ENCODE results near the gene PFDN2. TPM values are rescaled to one million over a fixed set of nuclear protein-coding genes. Genes with fewer than 3 reads are reported as not detected.

The PFDN2 gene
- total RNA-seq, 4 donors from 2014 or later = 23.8 to 58.2 (median 30.3) TPM

DNA sequence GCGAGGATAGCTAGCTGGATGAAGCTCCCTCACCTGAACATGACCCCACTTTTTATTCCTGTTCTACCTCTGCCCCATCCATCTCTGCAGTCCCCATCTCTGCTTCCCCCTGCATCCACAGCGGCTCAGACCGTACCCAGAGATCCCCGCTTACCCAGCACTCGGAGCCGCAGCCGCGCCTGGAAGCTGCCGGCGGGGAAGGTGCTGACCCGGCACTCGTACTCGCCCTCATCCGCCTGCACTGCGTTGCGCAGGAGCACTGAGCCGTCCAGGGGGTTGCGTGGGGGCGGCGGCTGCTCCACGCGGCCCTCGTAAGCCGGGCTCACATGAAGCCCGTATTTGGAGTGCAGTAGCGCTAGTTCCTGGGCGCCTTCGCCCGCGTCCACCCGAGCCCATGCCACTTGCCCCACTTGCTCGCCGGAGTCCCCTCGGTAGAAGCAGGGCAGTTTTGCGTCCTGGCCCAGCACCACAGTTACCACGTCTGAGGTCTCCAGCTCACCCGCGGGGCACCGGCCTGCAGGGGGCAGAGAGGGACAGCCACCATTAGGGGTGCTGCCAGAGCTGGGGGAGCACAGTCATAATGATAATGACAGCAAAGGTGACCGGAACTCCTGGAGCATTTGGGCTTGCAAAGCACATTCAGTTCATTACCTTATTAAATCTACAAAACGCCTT is 38.3 kb downstream of the PFDN2 start:
- Histone ChIP-seq H3K4me3 (replicated peaks in 1 of 3) (no peak overlapping the region), H3K27me3 (no peaks in the 10 kb centered on the region), H3K9me3 (no peaks in the 10 kb centered on the region), H3K36me3 (no peaks in the 10 kb centered on the region), H3K4me1 (peaks cover 0 to 11% of the 10 kb centered on the region in 2 donors), H3K27ac (no peak overlapping the region)
- WGBS, 2 donors = 58% methylated on average over 38 to 41 of the region's 41 CpGs
- DNase-seq = no peak
- intact Hi-C loops (cut with DNase I) = no loop called here
- no peak for TF ChIP-seq POLR2A (IDR thresholded peaks at IDR 0.05)

DNA sequence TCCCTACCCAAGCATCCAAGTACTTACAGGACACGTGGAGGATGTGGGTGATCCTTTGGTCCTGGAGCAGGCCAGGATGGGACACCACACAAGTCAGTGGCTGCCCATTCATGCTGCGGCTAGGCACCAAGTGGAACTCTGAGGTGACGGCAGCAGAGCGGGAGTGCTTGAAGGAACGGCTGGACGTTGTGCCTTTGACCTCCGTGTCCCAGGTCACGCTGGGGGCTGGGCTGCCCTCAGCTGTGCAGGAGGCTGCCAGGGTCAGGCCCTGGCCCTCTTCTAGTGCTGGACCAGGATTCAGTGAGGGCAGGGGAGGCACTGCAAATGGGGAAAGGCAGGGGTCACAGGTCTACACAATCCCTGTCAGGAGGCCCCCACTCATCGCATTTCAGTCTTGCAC is 40.4 kb downstream of the PFDN2 start:
- no peak for TF ChIP-seq POLR2A (IDR thresholded peaks at IDR 0.05)
- TF ChIP-seq, protein P1, sequence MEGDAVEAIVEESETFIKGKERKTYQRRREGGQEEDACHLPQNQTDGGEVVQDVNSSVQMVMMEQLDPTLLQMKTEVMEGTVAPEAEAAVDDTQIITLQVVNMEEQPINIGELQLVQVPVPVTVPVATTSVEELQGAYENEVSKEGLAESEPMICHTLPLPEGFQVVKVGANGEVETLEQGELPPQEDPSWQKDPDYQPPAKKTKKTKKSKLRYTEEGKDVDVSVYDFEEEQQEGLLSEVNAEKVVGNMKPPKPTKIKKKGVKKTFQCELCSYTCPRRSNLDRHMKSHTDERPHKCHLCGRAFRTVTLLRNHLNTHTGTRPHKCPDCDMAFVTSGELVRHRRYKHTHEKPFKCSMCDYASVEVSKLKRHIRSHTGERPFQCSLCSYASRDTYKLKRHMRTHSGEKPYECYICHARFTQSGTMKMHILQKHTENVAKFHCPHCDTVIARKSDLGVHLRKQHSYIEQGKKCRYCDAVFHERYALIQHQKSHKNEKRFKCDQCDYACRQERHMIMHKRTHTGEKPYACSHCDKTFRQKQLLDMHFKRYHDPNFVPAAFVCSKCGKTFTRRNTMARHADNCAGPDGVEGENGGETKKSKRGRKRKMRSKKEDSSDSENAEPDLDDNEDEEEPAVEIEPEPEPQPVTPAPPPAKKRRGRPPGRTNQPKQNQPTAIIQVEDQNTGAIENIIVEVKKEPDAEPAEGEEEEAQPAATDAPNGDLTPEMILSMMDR (IDR thresholded peaks at IDR 0.05) = no peak
- WGBS, 2 donors = 87 to 88% methylated on average over 3 to 9 of the region's 9 CpGs
- intact Hi-C loops (cut with DNase I) = no loop called here
- Histone ChIP-seq H3K4me3 (replicated peaks in 1 of 3) (no peak overlapping the region), H3K27ac (no peak overlapping the region), H3K36me3 (no peaks in the 10 kb centered on the region), H3K4me1 (no peaks in the 10 kb centered on the region), H3K27me3 (no peaks in the 10 kb centered on the region), H3K9me3 (no peaks in the 10 kb centered on the region)
- DNase-seq = no peak

DNA sequence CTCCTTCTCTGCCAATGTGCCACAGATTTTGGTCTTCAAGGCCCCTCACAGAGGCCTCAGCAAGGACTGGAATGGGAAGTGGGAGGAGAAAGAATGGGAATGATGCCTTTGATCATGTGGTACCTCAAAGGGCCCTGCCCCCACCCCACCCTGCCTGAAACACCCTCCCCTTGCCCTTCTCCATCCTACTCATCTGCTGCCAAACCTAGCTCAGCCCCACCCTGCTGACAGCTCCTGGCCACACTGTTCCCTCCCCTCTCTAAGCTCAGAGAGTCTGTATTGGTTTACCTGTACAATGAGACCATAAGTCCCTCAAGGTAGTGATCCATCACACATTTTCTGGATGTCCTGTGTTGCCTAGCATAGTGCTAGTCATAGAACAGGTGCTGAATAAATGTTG is 41.4 kb downstream of the PFDN2 start:
- no peaks in the 10 kb centered on the region for H3K4me1 ChIP-seq
- H3K4me3 ChIP-seq (replicated peaks in 1 of 3) = no peak overlapping the region
- intact Hi-C loops (cut with DNase I) = no loop called here
- H3K27ac ChIP-seq = no peak overlapping the region
- H3K36me3 ChIP-seq = no peaks in the 10 kb centered on the region
- TF ChIP-seq POLR2A (IDR thresholded peaks at IDR 0.05) = no peak
- TF ChIP-seq, protein P1 (IDR thresholded peaks at IDR 0.05) = no peak
- no peaks in the 10 kb centered on the region for H3K27me3 ChIP-seq
- H3K9me3 ChIP-seq = no peaks in the 10 kb centered on the region
- DNase-seq = no peak

DNA sequence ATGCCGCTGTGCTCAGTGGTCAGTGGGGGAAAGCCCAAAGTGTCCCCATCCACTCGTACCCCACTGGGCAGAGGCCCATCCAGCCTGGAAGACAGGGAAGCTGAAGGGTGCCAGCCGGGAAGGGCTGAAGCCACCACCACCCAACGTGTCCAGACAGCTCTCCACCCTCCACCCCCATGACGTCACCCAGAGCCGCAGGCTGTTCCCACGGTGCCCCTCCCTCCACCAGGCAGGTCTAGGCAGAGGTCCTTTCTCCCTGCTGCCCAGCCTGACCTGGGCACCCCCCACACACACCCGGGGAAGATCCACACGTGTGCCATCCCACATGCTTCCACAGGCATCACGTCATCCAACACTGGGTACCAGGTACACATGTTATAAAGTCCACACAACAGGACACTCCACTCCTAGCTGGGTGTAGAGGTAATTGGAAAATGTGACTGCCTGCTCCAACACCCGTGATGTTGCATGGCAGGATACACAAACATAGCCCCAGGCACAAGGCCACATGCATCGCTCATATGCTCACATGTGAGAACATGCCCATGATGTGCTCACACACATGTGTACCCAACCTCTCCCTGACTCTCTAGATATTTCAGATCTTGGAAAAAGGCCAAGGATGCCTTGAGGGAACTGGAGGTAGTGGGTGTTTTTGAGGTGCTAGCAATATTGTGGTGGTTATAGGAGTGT is 43.0 kb downstream of the PFDN2 start:
- H3K9me3 ChIP-seq = no peaks in the 10 kb centered on the region
- no peak overlapping the region for H3K4me3 ChIP-seq (replicated peaks in 1 of 3)
- WGBS, 2 donors = 82 to 91% methylated on average over 6 to 11 of the region's 12 CpGs
- TF ChIP-seq, protein P1 (IDR thresholded peaks at IDR 0.05) = no peak
- no peak for TF ChIP-seq POLR2A (IDR thresholded peaks at IDR 0.05)
- intact Hi-C loops (cut with DNase I) = no loop called here
- no peak overlapping the region for H3K27ac ChIP-seq
- DNase-seq = no peak
- H3K27me3 ChIP-seq = no peaks in the 10 kb centered on the region
- no peaks in the 10 kb centered on the region for H3K36me3 ChIP-seq
- H3K4me1 ChIP-seq = no peaks in the 10 kb centered on the region

DNA sequence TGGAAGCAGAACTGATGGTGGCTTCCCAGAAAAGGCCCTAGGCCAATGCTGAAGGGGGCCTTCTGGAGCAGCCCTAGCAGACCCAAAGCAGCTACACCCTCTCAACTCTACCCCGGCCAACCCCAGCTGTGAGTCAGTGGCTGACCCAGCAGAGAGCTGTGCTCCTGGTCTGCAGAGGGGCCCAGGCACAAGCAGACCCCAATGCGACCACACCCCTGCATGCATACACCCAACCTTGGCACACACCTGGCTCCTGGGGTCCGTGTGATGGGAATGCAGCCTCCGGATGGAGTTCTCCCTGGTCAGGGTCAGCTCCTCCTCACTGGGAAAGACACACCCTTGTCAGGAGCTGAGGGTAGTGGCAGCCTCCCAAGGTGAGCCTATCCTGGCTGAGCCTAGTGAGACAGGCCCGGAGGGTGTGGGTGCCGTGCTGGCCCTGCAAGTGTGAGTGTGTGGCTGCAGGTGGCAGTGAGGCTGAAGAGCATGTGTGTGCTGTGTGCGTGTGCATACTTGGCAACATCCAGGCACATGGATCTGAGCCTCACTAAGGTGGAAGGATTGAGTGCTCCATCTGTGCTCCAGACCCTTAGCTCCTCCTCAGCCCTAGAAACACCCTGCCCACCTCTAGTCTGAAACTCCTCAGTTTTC is 44.2 kb downstream of the PFDN2 start:
- H3K9me3 ChIP-seq = no peaks in the 10 kb centered on the region
- no peak for DNase-seq
- H3K4me3 ChIP-seq (replicated peaks in 1 of 3) = no peak overlapping the region
- intact Hi-C loops (cut with DNase I) = no loop called here
- 74 to 78% methylated on average over 5 to 7 of the region's 7 CpGs for WGBS, 2 donors
- H3K27me3 ChIP-seq = no peaks in the 10 kb centered on the region
- no peaks in the 10 kb centered on the region for H3K36me3 ChIP-seq
- H3K27ac ChIP-seq = no peak overlapping the region
- no peak for TF ChIP-seq POLR2A (IDR thresholded peaks at IDR 0.05)
- TF ChIP-seq, protein P1 (IDR thresholded peaks at IDR 0.05) = no peak
- H3K4me1 ChIP-seq = no peaks in the 10 kb centered on the region

Measured in thyroid gland (tissue), 4 donors.